Measurements from ENCODE around the gene PSTK. TPM values are rescaled to one million over a fixed set of nuclear protein-coding genes. Genes with fewer than 3 reads are reported as not detected.

PSTK gene
- polyA plus RNA-seq, 1 donor (not counting 4 experiments of a cell fraction or from before 2014, with no cell fraction given) = 5.6 TPM

GRCh38 chr10:122990278-122990677, 10.1 kb downstream of the PSTK start:
- FAIRE-seq (no peak), DNase-seq (ENCODE audit: low read depth, low spot score) (no peak)
- peaks cover 9 to 10% of the 10 kb centered on the region in 2 experiments for H3K36me3 ChIP-seq (ENCODE audit: control insufficient read depth in 2 of 2, extremely low read depth in 1 of 2, insufficient read depth in 2 of 2, low read length in 2 of 2)
- no peaks in the 10 kb centered on the region for H3K27me3 ChIP-seq (ENCODE audit: control insufficient read depth, extremely low read depth, insufficient read depth, low read length)
- H3K9ac ChIP-seq (ENCODE audit: control insufficient read depth, extremely low read depth, insufficient read depth, low read length) = no peak overlapping the region
- H3K79me2 ChIP-seq (ENCODE audit: control insufficient read depth, insufficient read depth, low read length) = no peaks in the 10 kb centered on the region
- H4K20me1 ChIP-seq (ENCODE audit: control insufficient read depth, extremely low read depth, insufficient read depth, low read length) = no peaks in the 10 kb centered on the region
- no peaks in the 10 kb centered on the region for H3K9me3 ChIP-seq (ENCODE audit: control insufficient read depth, low read depth, low read length)
- H3K9me1 ChIP-seq (ENCODE audit: control insufficient read depth, extremely low read depth, insufficient read depth, low read length) = no peaks in the 10 kb centered on the region
- no peaks in the 10 kb centered on the region for H3K4me1 ChIP-seq (ENCODE audit: control insufficient read depth, extremely low read depth, insufficient read depth, low read length)
- H3K27ac ChIP-seq (ENCODE audit: control insufficient read depth, insufficient read depth, low read length) = no peak overlapping the region
- no peak overlapping the region for H3K4me3 ChIP-seq (ENCODE audit: control insufficient read depth in 2 of 3, extremely low read depth in 1 of 3, insufficient read depth in 2 of 3, low read depth in 1 of 3, low read length in 3 of 3)
- dilution Hi-C loops (cut with MboI; ENCODE audit: extremely low pct_ligation_motif_present, low sequenced_read_pairs) = no loop called here
- TF ChIP-seq CTCF (optimal IDR thresholded peaks at IDR 0.05 in 1 of 3, IDR thresholded peaks at IDR 0.05 in 1 of 3, conservative IDR thresholded peaks at IDR 0.05 in 1 of 3; ENCODE audit: extremely low read depth in 1 of 3, insufficient read depth in 2 of 3, low read length in 3 of 3) (no peak), EZH2 (IDR thresholded peaks at IDR 0.05; ENCODE audit: low read length) (no peak)
- H3K4me2 ChIP-seq (ENCODE audit: control insufficient read depth, extremely low read depth, insufficient read depth, low read depth, low read length) = no peak overlapping the region
- no peak overlapping the region for H2AFZ ChIP-seq (ENCODE audit: control insufficient read depth, low read length)

GRCh38 chr10:122992031-122992585, 11.9 kb downstream of the PSTK start:
- Histone ChIP-seq H3K4me1 (ENCODE audit: control insufficient read depth, extremely low read depth, insufficient read depth, low read length) (no peaks in the 10 kb centered on the region), H3K4me3 (ENCODE audit: control insufficient read depth in 2 of 3, extremely low read depth in 1 of 3, insufficient read depth in 2 of 3, low read depth in 1 of 3, low read length in 3 of 3) (no peak overlapping the region), H3K4me2 (ENCODE audit: control insufficient read depth, extremely low read depth, insufficient read depth, low read depth, low read length) (no peak overlapping the region), H3K27me3 (ENCODE audit: control insufficient read depth, extremely low read depth, insufficient read depth, low read length) (no peaks in the 10 kb centered on the region), H2AFZ (ENCODE audit: control insufficient read depth, low read length) (no peak overlapping the region), H3K9me1 (ENCODE audit: control insufficient read depth, extremely low read depth, insufficient read depth, low read length) (no peaks in the 10 kb centered on the region), H3K36me3 (ENCODE audit: control insufficient read depth in 2 of 2, extremely low read depth in 1 of 2, insufficient read depth in 2 of 2, low read length in 2 of 2) (peaks cover 10 to 14% of the 10 kb centered on the region in 2 experiments), H3K79me2 (ENCODE audit: control insufficient read depth, insufficient read depth, low read length) (no peaks in the 10 kb centered on the region), H3K9me3 (ENCODE audit: control insufficient read depth, low read depth, low read length) (no peaks in the 10 kb centered on the region), H3K9ac (ENCODE audit: control insufficient read depth, extremely low read depth, insufficient read depth, low read length) (no peak overlapping the region), H4K20me1 (ENCODE audit: control insufficient read depth, extremely low read depth, insufficient read depth, low read length) (no peaks in the 10 kb centered on the region), H3K27ac (ENCODE audit: control insufficient read depth, insufficient read depth, low read length) (no peak overlapping the region)
- FAIRE-seq (no peak), DNase-seq (ENCODE audit: low read depth, low spot score) (no peak)
- dilution Hi-C loops (cut with MboI; ENCODE audit: extremely low pct_ligation_motif_present, low sequenced_read_pairs) = no loop called here
- TF ChIP-seq EZH2 (IDR thresholded peaks at IDR 0.05; ENCODE audit: low read length) (no peak), CTCF (optimal IDR thresholded peaks at IDR 0.05 in 1 of 3, IDR thresholded peaks at IDR 0.05 in 1 of 3, conservative IDR thresholded peaks at IDR 0.05 in 1 of 3; ENCODE audit: extremely low read depth in 1 of 3, insufficient read depth in 2 of 3, low read length in 3 of 3) (no peak)

Measured in keratinocyte (primary cell).